Activated naive CD8-positive, alpha-beta T cell treated with anti-CD3 and anti-CD28 coated beads for 36 hours (primary cell): ENCODE results near the gene NCS1. TPM values are rescaled to one million over a fixed set of nuclear protein-coding genes. Genes with fewer than 3 reads are reported as not detected.

Source experiments
- DNase-seq: peaks from one replicate; pipeline ENCODE4 v3.0.0; 2021
- H3K27ac Mint-ChIP-seq: one replicate; pipeline ENCODE4 v1.8.0; 2022; ENCODE audit warnings: mild to moderate bottlenecking, moderate library complexity, mixed read lengths
- H3K27me3 Mint-ChIP-seq: one replicate; pipeline ENCODE4 v1.8.0; 2022; ENCODE audit warnings: mild to moderate bottlenecking, mixed read lengths
- H3K36me3 Mint-ChIP-seq: one replicate; pipeline ENCODE4 v1.8.0; 2021; ENCODE audit warnings: mild to moderate bottlenecking, mixed read lengths
- H3K4me1 Mint-ChIP-seq: one replicate; pipeline ENCODE4 v1.8.0; 2021; ENCODE audit warnings: mixed read lengths
- H3K4me3 Mint-ChIP-seq: one replicate; pipeline ENCODE4 v1.8.0; 2022; ENCODE audit warnings: mild to moderate bottlenecking, moderate library complexity, mixed read lengths
- H3K9me3 Mint-ChIP-seq: one replicate; pipeline ENCODE4 v1.8.0; 2022; ENCODE audit warnings: mixed read lengths
- total RNA-seq, 2 experiments: library from RNA; stranded (reverse); gene quantifications; one replicate each; pipeline ENCODE4 v1.2.3, GENCODE V29; 2021

The NCS1 gene
- 10 to 100 TPM; 10.5 to 11.9 TPM for total RNA-seq

GRCh38 chr9:130172161-130172857 is at the start of gene NCS1:
Gene NCS1 (plus strand): TSS chr9:130172404. CDS start chr9:130172664, 260 bp downstream.
- Mint-ChIP-seq H3K4me1 (peaks cover 8% of the 10 kb centered on the region), H3K4me3 (peak within 1 kb of the TSS; percentile 73), H3K27ac (peak within 1 kb of the TSS; percentile 68), H3K9me3 (no peaks in the 10 kb centered on the region), H3K36me3 (no peaks in the 10 kb centered on the region), H3K27me3 (peaks cover 28% of the 10 kb centered on the region)
- peak; percentile 55 for DNase-seq

DNA sequence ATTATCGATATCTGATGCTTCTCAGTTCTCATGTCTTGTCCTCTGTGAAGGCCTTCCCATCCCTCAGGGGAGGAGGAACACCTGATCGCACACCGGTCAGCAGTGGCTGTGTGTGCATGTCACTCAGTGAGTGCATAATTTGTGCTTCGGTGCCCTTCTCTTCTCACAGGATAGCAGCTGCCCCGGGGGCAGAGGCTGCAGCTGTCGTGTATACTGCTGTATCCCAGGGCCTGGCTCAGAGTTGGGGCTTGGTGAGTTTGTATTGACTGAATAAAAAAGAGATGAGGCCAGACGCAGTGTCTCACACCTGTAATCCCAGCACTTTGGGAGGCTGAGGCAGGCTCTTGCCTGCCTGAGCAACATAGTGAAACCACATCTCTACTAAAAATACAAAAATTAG is 49.7 kb upstream of the NCS1 start:
- no peak for DNase-seq
- no peaks in the 10 kb centered on the region for H3K9me3 Mint-ChIP-seq
- no peak overlapping the region for H3K4me3 Mint-ChIP-seq
- H3K27me3 Mint-ChIP-seq: no peaks in the 10 kb centered on the region
- peaks cover 19% of the 10 kb centered on the region for H3K36me3 Mint-ChIP-seq
- H3K27ac Mint-ChIP-seq: no peak overlapping the region
- peaks cover 14% of the 10 kb centered on the region for H3K4me1 Mint-ChIP-seq

DNA sequence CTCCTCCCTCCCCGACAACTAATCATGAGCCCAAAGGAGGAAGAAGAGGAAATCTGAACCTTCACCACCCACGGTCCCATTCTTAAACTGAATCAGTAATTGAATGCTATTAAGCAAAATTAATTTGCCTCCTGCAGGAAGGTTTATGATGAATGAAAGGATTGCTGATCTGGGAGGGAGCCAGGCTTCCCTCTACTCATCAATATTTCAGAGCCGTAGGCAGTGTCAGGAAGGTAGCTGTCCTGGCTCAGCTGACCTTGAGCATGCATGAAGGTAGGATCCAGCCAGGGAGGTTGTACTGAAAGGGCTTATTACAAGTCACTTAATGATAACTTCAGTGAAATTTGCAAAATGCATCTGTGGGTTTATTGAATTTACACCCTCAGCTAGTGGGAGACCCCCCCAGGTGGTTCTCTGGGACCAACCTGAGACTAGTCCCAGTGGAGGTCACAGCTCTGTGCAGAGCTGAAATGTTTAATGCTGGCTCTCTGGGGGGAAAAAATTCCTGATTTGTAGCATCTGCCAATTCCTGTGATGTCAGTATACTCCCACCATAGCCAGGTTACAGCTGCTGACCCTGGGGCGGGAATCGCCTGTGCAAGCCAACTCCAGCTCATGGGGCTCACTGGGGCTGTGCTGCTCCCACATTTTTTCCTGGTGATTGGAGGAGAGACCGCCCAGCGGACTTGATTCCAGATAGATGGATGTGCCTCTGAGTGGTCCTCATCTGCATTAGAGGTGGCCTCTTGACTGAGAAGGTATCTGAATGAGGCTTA is 47.9 kb upstream of the NCS1 start:
- Mint-ChIP-seq H3K27ac (no peak overlapping the region), H3K4me3 (no peak overlapping the region), H3K36me3 (peaks cover 28% of the 10 kb centered on the region), H3K4me1 (peaks cover 28% of the 10 kb centered on the region), H3K9me3 (no peaks in the 10 kb centered on the region), H3K27me3 (no peaks in the 10 kb centered on the region)
- no peak for DNase-seq

GRCh38 chr9:130126721-130127433 is 45.3 kb upstream of the NCS1 start:
- Mint-ChIP-seq H3K27ac (peak overlapping the region; percentile 54), H3K36me3 (peaks cover 42% of the 10 kb centered on the region), H3K27me3 (no peaks in the 10 kb centered on the region), H3K9me3 (no peaks in the 10 kb centered on the region), H3K4me1 (peaks cover 52% of the 10 kb centered on the region), H3K4me3 (no peak overlapping the region)
- DNase-seq: no peak

DNA sequence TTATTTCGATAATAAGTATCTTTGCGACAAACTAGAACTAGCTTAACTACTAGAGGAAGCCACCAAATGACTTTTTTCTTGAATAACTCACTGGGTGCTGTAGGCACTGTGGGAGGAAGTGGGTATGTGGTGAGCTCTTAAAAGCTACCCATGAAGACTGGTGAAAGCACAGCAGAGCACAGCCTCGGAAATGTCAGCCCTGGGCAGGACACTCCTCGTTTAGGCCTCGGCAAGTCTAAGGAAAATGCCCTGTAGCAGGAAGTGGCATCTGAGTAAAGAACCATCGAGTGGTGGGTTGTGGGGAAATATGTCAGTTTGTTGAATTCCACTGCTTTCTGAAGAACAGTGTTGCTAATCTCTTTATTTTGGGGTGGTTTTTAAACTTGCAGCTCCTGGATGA is 44.0 kb upstream of the NCS1 start:
- Mint-ChIP-seq H3K4me1 (peaks cover 54% of the 10 kb centered on the region), H3K27ac (peak overlapping the region; percentile 99)

GRCh38 chr9:130128733-130129431 is 43.3 kb upstream of the NCS1 start:
- DNase-seq: peak; percentile 69
- H3K9me3 Mint-ChIP-seq: no peaks in the 10 kb centered on the region
- H3K27me3 Mint-ChIP-seq: no peaks in the 10 kb centered on the region
- H3K27ac Mint-ChIP-seq: peak overlapping the region; percentile 99
- H3K4me1 Mint-ChIP-seq: peaks cover 56% of the 10 kb centered on the region
- peak overlapping the region; percentile 76 for H3K4me3 Mint-ChIP-seq
- peaks cover 46% of the 10 kb centered on the region for H3K36me3 Mint-ChIP-seq

More for the DNA sequence above, 44.0 kb upstream of the NCS1 start:
- no peaks in the 10 kb centered on the region for H3K27me3 Mint-ChIP-seq
- H3K9me3 Mint-ChIP-seq: no peaks in the 10 kb centered on the region
- H3K36me3 Mint-ChIP-seq: peaks cover 42% of the 10 kb centered on the region
- peak overlapping the region; percentile 76 for H3K4me3 Mint-ChIP-seq
- DNase-seq: peak; percentile 73

GRCh38 chr9:130129432-130130061 is 42.7 kb upstream of the NCS1 start:
- Mint-ChIP-seq H3K27me3 (no peaks in the 10 kb centered on the region), H3K27ac (peak overlapping the region; percentile 99), H3K4me3 (peak overlapping the region; percentile 76), H3K4me1 (peaks cover 56% of the 10 kb centered on the region), H3K9me3 (no peaks in the 10 kb centered on the region), H3K36me3 (peaks cover 46% of the 10 kb centered on the region)
- DNase-seq: peak; percentile 27

- Mint-ChIP-seq H3K4me1 (peaks cover 53% of the 10 kb centered on the region), H3K4me3 (no peak overlapping the region), H3K27me3 (no peaks in the 10 kb centered on the region)
Measured at GRCh38 chr9:130132746-130133145, 39.5 kb upstream of the NCS1 start.

GRCh38 chr9:130137081-130137640 is 35.0 kb upstream of the NCS1 start:
- H3K27me3 Mint-ChIP-seq: no peaks in the 10 kb centered on the region
- no peak overlapping the region for H3K4me3 Mint-ChIP-seq
- no peak overlapping the region for H3K27ac Mint-ChIP-seq
- no peaks in the 10 kb centered on the region for H3K9me3 Mint-ChIP-seq
- peaks cover 52% of the 10 kb centered on the region for H3K4me1 Mint-ChIP-seq
- peaks cover 41% of the 10 kb centered on the region for H3K36me3 Mint-ChIP-seq
- no peak for DNase-seq

More at GRCh38 chr9:130132746-130133145, 39.5 kb upstream of the NCS1 start:
- H3K9me3 Mint-ChIP-seq: no peaks in the 10 kb centered on the region
- no peak overlapping the region for H3K27ac Mint-ChIP-seq
- peaks cover 59% of the 10 kb centered on the region for H3K36me3 Mint-ChIP-seq
- DNase-seq: no peak

DNA sequence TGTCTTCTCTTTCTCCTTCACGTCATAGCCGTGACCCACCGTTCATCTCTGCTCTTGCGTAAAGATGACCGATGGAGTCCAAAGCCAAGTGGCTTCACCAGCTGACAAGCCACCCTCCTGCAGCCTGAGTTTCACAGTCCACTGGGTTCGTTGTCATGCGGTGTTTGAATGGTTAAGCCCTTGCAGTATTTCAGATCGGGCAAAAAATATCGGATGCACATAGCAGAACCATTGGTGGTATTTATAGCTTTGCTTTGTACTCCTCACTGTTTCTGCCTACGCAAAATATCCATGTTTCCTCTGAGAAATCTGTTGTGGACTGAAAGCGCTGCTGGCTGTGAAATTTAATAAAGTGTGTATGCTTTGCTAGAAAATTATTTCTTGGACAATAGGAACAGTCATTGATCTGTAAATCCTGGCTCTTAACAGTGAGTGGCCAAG is 34.5 kb upstream of the NCS1 start:
- no peak overlapping the region for H3K4me3 Mint-ChIP-seq
- H3K36me3 Mint-ChIP-seq: peaks cover 41% of the 10 kb centered on the region
- H3K9me3 Mint-ChIP-seq: no peaks in the 10 kb centered on the region
- no peak overlapping the region for H3K27ac Mint-ChIP-seq
- H3K27me3 Mint-ChIP-seq: no peaks in the 10 kb centered on the region
- peaks cover 54% of the 10 kb centered on the region for H3K4me1 Mint-ChIP-seq
- no peak for DNase-seq

GRCh38 chr9:130138171-130138653 is 34.0 kb upstream of the NCS1 start:
- Mint-ChIP-seq H3K9me3 (no peaks in the 10 kb centered on the region), H3K27me3 (no peaks in the 10 kb centered on the region), H3K4me3 (no peak overlapping the region), H3K36me3 (peaks cover 41% of the 10 kb centered on the region), H3K27ac (no peak overlapping the region), H3K4me1 (peaks cover 56% of the 10 kb centered on the region)
- no peak for DNase-seq

DNA sequence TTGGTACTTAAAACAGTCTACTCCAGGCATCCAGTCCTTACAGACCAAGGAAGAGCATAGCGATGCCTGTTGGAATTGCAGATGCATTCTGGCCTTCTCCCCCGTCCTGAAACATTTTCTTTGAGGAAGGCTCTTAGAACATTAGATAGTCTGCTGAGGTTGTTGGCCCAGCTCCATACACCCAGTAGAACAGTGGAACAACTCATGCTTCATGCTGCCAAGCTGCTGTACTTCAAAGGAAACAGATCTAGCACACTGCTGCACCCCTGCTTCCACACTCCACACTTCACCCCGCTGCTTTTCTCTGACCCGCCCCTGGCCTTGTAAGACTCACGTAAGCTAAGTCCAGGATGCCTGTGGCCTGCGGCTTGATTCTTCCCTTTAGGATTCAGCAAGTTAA is 33.4 kb upstream of the NCS1 start:
- Mint-ChIP-seq H3K27ac (no peak overlapping the region), H3K27me3 (peaks cover 5% of the 10 kb centered on the region), H3K9me3 (no peaks in the 10 kb centered on the region), H3K4me3 (no peak overlapping the region), H3K4me1 (peaks cover 58% of the 10 kb centered on the region), H3K36me3 (peaks cover 38% of the 10 kb centered on the region)
- DNase-seq: no peak

DNA sequence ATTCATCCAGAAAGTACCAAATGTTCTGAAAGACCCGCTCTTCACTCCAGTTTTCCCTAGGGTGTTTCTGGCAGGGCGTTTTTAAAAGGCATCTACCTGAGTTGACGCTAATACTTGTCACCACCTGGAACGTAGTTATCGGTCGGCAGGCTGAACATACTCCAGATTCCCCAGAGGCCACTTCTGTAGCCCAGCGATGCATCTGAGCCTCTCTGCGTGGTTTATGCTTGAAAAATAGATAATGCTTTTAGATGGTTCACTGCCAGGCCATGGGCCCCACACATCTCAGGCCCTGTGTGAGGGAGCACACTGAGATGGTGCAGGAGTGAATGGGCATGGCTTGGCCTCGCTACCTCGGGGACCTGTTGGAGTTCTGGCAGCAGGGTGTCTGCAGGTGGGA is 33.0 kb upstream of the NCS1 start:
- H3K4me1 Mint-ChIP-seq: peaks cover 61% of the 10 kb centered on the region
- H3K27me3 Mint-ChIP-seq: peaks cover 9% of the 10 kb centered on the region
- peak overlapping the region; percentile 8 for H3K27ac Mint-ChIP-seq
- no peak for DNase-seq
- H3K9me3 Mint-ChIP-seq: no peaks in the 10 kb centered on the region
- H3K36me3 Mint-ChIP-seq: peaks cover 38% of the 10 kb centered on the region
- no peak overlapping the region for H3K4me3 Mint-ChIP-seq

GRCh38 chr9:130140706-130141105 is 31.5 kb upstream of the NCS1 start:
- peak; percentile 56 for DNase-seq
- H3K4me3 Mint-ChIP-seq: no peak overlapping the region
- H3K27me3 Mint-ChIP-seq: peaks cover 21% of the 10 kb centered on the region
- H3K27ac Mint-ChIP-seq: peak overlapping the region; percentile 57
- no peaks in the 10 kb centered on the region for H3K9me3 Mint-ChIP-seq
- H3K4me1 Mint-ChIP-seq: peaks cover 66% of the 10 kb centered on the region
- peaks cover 29% of the 10 kb centered on the region for H3K36me3 Mint-ChIP-seq
